ENCODE results near the gene TRABD2A.

TRABD2A gene

GRCh38 chr2:84914334-84914733 is 33.5 kb upstream of the TRABD2A start:
- no peak overlapping the region for H3K4me3 ChIP-seq (ENCODE audit: low read depth, low read length)
- TF ChIP-seq POLR2A (IDR thresholded peaks at IDR 0.05; ENCODE audit: extremely low read depth, insufficient read length): no peak
- TF ChIP-seq, protein P1, sequence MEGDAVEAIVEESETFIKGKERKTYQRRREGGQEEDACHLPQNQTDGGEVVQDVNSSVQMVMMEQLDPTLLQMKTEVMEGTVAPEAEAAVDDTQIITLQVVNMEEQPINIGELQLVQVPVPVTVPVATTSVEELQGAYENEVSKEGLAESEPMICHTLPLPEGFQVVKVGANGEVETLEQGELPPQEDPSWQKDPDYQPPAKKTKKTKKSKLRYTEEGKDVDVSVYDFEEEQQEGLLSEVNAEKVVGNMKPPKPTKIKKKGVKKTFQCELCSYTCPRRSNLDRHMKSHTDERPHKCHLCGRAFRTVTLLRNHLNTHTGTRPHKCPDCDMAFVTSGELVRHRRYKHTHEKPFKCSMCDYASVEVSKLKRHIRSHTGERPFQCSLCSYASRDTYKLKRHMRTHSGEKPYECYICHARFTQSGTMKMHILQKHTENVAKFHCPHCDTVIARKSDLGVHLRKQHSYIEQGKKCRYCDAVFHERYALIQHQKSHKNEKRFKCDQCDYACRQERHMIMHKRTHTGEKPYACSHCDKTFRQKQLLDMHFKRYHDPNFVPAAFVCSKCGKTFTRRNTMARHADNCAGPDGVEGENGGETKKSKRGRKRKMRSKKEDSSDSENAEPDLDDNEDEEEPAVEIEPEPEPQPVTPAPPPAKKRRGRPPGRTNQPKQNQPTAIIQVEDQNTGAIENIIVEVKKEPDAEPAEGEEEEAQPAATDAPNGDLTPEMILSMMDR (IDR thresholded peaks at IDR 0.05; ENCODE audit: low read depth, low read length): no peak
- TF ChIP-seq MAX (IDR thresholded peaks at IDR 0.05; ENCODE audit: low read depth, low read length): no peak
- TF ChIP-seq MYC (IDR thresholded peaks at IDR 0.05; ENCODE audit: low read depth, low read length): no peak
- no peak for DNase-seq (ENCODE audit: low read depth)

DNA sequence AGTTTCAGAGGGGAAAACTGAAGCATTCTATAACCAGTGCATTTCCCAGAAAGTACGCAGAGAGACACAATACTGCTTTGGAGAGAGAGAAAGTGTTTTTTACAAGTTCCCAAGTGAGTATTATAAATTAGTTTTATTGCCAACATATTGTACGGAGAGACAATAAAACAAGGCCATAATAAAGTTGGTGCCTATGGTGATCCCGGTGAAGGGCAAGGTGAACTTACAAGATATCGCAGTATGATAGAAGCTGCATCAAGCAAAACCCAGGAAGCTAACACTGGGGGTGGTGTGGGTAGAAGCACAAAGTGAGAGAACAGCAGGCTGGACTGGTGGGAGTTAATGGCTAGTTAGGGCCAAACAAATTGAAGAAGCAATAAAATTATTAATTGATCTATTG is 32.1 kb upstream of the TRABD2A start:
- no peak overlapping the region for H3K4me3 ChIP-seq (ENCODE audit: low read depth, low read length)
- TF ChIP-seq POLR2A (IDR thresholded peaks at IDR 0.05; ENCODE audit: extremely low read depth, insufficient read length) (no peak), MYC (IDR thresholded peaks at IDR 0.05; ENCODE audit: low read depth, low read length) (no peak), MAX (IDR thresholded peaks at IDR 0.05; ENCODE audit: low read depth, low read length) (no peak)
- TF ChIP-seq, protein P1 (IDR thresholded peaks at IDR 0.05; ENCODE audit: low read depth, low read length): no peak
- no peak for DNase-seq (ENCODE audit: low read depth)

- no peak overlapping the region for H3K4me3 ChIP-seq (ENCODE audit: low read depth, low read length)
- no peak for DNase-seq (ENCODE audit: low read depth)
- TF ChIP-seq MAX (IDR thresholded peaks at IDR 0.05; ENCODE audit: low read depth, low read length) (no peak), POLR2A (IDR thresholded peaks at IDR 0.05; ENCODE audit: extremely low read depth, insufficient read length) (no peak), MYC (IDR thresholded peaks at IDR 0.05; ENCODE audit: low read depth, low read length) (no peak)
- TF ChIP-seq, protein P1 (IDR thresholded peaks at IDR 0.05; ENCODE audit: low read depth, low read length): no peak
These were observed 30.3 kb upstream of the TRABD2A start for GRCh38 chr2:84911135-84911678.

GRCh38 chr2:84908948-84909713 is 28.2 kb upstream of the TRABD2A start:
- TF ChIP-seq, protein P1 (IDR thresholded peaks at IDR 0.05; ENCODE audit: low read depth, low read length): no peak
- TF ChIP-seq MYC (IDR thresholded peaks at IDR 0.05; ENCODE audit: low read depth, low read length): no peak
- TF ChIP-seq MAX (IDR thresholded peaks at IDR 0.05; ENCODE audit: low read depth, low read length): no peak
- no peak for TF ChIP-seq POLR2A (IDR thresholded peaks at IDR 0.05; ENCODE audit: extremely low read depth, insufficient read length)
- no peak for DNase-seq (ENCODE audit: low read depth)
- H3K4me3 ChIP-seq (ENCODE audit: low read depth, low read length): no peak overlapping the region

GRCh38 chr2:84906900-84907714 is 26.2 kb upstream of the TRABD2A start:
- peak overlapping the region; percentile 70 for H3K4me3 ChIP-seq (ENCODE audit: low read depth, low read length)
- DNase-seq (ENCODE audit: low read depth): peak; percentile 92
- no peak for TF ChIP-seq POLR2A (IDR thresholded peaks at IDR 0.05; ENCODE audit: extremely low read depth, insufficient read length)
- TF ChIP-seq, protein P1 (IDR thresholded peaks at IDR 0.05; ENCODE audit: low read depth, low read length): no peak
- 0 out of 2 replicates have a peak, but pooled peaks have one; percentile 14 for TF ChIP-seq MYC (IDR thresholded peaks at IDR 0.05; ENCODE audit: low read depth, low read length)
- peak; percentile 37; the same call in 1 of the 2 replicates for TF ChIP-seq MAX (IDR thresholded peaks at IDR 0.05; ENCODE audit: low read depth, low read length)
